Inferior parietal cortex (tissue), 1 donor: ENCODE results near the gene ELF3.
"Not testable (repeated sequence)": the region's sequence is repeated elsewhere in the genome, so short reads cannot be mapped to it uniquely, and the experiment has no call there.

ENCODE experiments used
- DNase-seq: peaks from one replicate; pipeline ENCODE4 v3.0.0-alpha.2; 2016; ENCODE audit errors: extremely low spot score

Gene ELF3

GRCh38 chr1:202034683-202035462 is 24.5 kb downstream of the ELF3 start:
- no peak for DNase-seq

- DNase-seq, result no peak
Measured at GRCh38 chr1:202036595-202037387, 26.4 kb downstream of the ELF3 start.

- no peak for DNase-seq
Measured at GRCh38 chr1:202037706-202038296, 27.4 kb downstream of the ELF3 start.

GRCh38 chr1:202038688-202039346 is 28.4 kb downstream of the ELF3 start:
- DNase-seq, result no peak

GRCh38 chr1:202045705-202046104 is 35.3 kb downstream of the ELF3 start:
- no peak for DNase-seq

GRCh38 chr1:202046227-202046626 is 35.8 kb downstream of the ELF3 start:
- no peak for DNase-seq

GRCh38 chr1:202046748-202047708 is 36.6 kb downstream of the ELF3 start:
- no peak for DNase-seq

GRCh38 chr1:202047977-202048376 is 37.6 kb downstream of the ELF3 start:
- no peak for DNase-seq

- DNase-seq, result no peak
Measured at GRCh38 chr1:202049129-202049528, 38.7 kb downstream of the ELF3 start.

- no peak for DNase-seq
Measured at GRCh38 chr1:202054094-202054493, 43.7 kb downstream of the ELF3 start.

GRCh38 chr1:202054673-202055072 is 44.3 kb downstream of the ELF3 start:
- not testable (repeated sequence) for DNase-seq

- DNase-seq, result no peak
Measured at GRCh38 chr1:202056644-202057334, 46.4 kb downstream of the ELF3 start.

GRCh38 chr1:202057335-202057704 is 46.9 kb downstream of the ELF3 start:
- not testable (repeated sequence) for DNase-seq

GRCh38 chr1:202058001-202058908 is 47.9 kb downstream of the ELF3 start:
- DNase-seq, result no peak

GRCh38 chr1:202061055-202061454 is 50.7 kb downstream of the ELF3 start:
- no peak for DNase-seq

GRCh38 chr1:202061787-202062186 is 51.4 kb downstream of the ELF3 start:
- not testable (repeated sequence) for DNase-seq

GRCh38 chr1:202062636-202063035 is 52.2 kb downstream of the ELF3 start:
- not testable (repeated sequence) for DNase-seq

GRCh38 chr1:202063093-202063492 is 52.7 kb downstream of the ELF3 start:
- DNase-seq, result no peak

GRCh38 chr1:202064889-202065312 is 54.5 kb downstream of the ELF3 start:
- not testable (repeated sequence) for DNase-seq
